Ascending aorta (tissue), 2 donors: ENCODE data around the gene SPATA31A1. TPM values are rescaled to one million over a fixed set of nuclear protein-coding genes. Genes with fewer than 3 reads are reported as not detected.
"Not testable (repeated sequence)": the region's sequence is repeated elsewhere in the genome, so short reads cannot be mapped to it uniquely, and the experiment has no call there.

ENCODE experiments used
- DNase-seq, 2 donors: peaks; one replicate each; pipeline ENCODE4 v3.0.0-alpha.2; 2019; ENCODE audit warnings: low spot score in 2 of 2
- H3K27ac ChIP-seq, 2 donors: fragments of 200-600 bp; sonication (generic); one replicate each; pipeline ENCODE4 v1.5.1; 2016 to 2017; ENCODE audit warnings: mild to moderate bottlenecking in 1 of 2
- H3K27me3 ChIP-seq: fragments of 200-600 bp; sonication (generic); one replicate; pipeline ENCODE4 v1.5.1; 2017
- H3K36me3 ChIP-seq, 2 donors: fragments of 200-600 bp; sonication (generic); one replicate each; pipeline ENCODE4 v1.5.1; 2016
- H3K4me1 ChIP-seq, 2 donors: fragments of 200-600 bp; sonication (generic); one replicate each; pipeline ENCODE4 v1.5.1; 2016 to 2017; ENCODE audit warnings: mild to moderate bottlenecking in 1 of 2
- H3K4me3 ChIP-seq, 2 donors: fragments of 200-600 bp; sonication (generic); one replicate each; pipeline ENCODE4 v1.5.1; 2016 to 2017; ENCODE audit warnings: mild to moderate bottlenecking in 1 of 2
- H3K9me3 ChIP-seq, 2 donors: fragments of 200-600 bp; sonication (generic); one replicate each; pipeline ENCODE4 v1.5.1; 2016
- intact Hi-C: fragments of 100-400 bp; cut with DNase I; formaldehyde crosslinking; loops from one replicate; pipeline ENCODE4 v1.15.1; 2023
- total RNA-seq: library from RNA; depleted of rRNA; stranded (reverse); fragments of >200 nt; gene quantifications from one replicate; pipeline ENCODE4 v1.1.0, GENCODE V29; 2016

SPATA31A1 gene
- not detected for total RNA-seq

DNA sequence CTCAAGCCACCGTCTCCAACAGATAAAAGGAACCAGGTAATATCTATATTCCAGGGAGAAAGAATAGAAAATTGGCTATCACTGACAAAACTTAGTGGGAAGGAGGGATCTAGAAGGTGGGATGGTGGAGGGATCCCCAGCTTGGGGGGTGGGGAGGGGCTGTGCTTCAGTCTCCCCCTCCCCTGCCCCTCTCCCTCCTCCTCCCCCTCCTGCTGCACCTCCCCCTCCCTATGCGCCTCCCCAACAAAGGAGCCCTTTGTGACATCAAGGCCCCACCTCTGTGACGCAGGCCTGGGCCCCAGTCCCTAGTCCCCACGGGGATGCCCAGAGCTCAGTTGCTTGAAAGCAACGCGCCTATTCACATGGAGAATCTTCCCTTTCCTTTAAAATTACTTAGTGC, at the start of gene SPATA31A1:
TSS of gene SPATA31A1 (plus strand) at position 301 of the 400 bp plus-strand sequence. CDS start at position 363, 62 bp downstream.
- H3K27me3 ChIP-seq, H3K27ac ChIP-seq, H3K4me1 ChIP-seq, intact Hi-C loops, DNase-seq, H3K9me3 ChIP-seq, H3K36me3 ChIP-seq, H3K4me3 ChIP-seq: not testable (repeated sequence)

DNA sequence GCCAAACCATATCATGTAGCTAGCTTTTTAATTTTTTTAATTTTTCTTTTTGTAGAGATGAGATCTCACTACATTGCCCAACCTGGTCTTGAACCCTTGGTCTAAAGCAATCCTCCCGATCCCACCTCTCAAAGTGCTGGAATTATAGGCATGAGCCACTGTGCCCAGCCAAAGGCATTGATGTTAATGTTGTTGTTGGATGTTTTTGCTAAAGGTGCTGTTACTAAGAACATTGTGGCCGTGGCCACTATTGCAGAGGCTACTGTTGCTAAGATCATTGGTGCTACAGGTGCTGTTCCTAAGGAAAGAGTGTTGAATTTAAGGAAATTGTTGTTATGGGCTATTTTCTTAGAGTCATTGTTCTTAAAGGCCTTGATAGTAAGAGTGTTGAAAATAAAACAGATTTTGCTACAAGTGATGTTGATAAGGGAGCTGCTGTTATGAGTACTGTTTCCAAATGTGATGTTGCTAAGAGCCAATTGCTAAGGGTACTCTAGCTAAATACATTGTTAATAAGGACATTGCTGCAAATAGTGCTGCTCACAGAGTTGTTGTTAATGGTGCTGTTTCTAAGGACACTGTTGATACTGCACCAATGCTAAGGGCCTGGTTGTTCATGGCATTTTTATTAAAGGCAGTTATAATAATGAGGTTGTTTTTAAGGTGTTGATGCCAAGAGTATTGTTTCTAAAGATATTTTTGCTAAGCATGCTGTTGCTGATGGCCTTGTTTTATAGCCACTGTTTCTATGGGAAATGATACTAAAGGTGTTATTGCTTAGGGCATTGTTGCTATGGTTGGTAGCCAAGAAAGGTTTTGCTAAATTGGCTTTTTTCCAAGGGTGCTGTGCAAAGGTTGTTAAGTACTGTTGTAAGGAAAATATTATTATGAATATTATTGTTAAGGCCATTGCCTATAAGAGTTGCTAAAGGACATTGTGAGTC, 52.1 kb downstream of the SPATA31A1 start:
- H3K9me3 ChIP-seq, intact Hi-C loops, H3K4me3 ChIP-seq, DNase-seq, H3K36me3 ChIP-seq, H3K27ac ChIP-seq, H3K4me1 ChIP-seq, H3K27me3 ChIP-seq: not testable (repeated sequence)

DNA sequence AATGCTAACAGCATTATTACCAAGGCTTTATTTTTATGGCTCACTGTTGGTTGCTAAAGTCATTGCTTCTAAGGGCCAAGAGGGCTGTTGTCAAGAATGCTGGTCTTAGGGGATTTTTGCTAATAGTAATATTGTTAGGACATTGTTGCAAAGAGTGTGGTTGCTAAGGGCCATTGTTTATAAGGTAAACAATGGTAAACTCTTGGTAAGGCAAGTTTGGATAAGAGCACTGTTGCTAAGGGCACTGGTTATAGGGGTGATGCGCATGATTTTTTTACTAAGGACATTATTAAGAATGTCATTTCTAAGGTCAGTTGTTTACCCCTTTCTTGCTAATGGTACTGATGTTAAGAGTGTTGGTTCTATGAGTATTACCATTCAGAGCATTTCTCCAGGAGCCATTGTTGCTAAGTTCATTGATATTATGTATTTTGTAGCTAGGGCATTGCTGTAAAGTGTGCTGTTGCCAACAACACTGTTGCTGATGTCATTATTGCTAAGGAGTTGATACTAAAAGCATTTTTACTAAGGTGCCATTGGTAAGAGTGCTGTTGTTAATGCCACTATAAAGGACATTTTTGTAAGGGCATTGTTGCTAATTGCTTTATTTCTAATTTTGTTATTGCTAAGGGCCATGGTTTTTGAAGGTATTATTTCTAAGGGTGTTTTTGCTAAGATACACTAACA, 55.9 kb downstream of the SPATA31A1 start:
- H3K4me3 ChIP-seq, H3K27ac ChIP-seq, H3K27me3 ChIP-seq, H3K4me1 ChIP-seq, intact Hi-C loops, DNase-seq, H3K9me3 ChIP-seq, H3K36me3 ChIP-seq: not testable (repeated sequence)

Other genes with a start within 250 kb of the SPATA31A1 start
- 9.0 TPM for gene CNTNAP3, start 67.5 kb upstream of the SPATA31A1 start, total RNA-seq